HepG2 (cell line): ENCODE results near the gene IRS1. TPM values are rescaled to one million over a fixed set of nuclear protein-coding genes. Genes with fewer than 3 reads are reported as not detected.

Experiments
- ATF7-NPFF ChIP-seq: sonication (generic); formaldehyde crosslinking; IDR thresholded peaks from 2 replicates; pipeline ENCODE4 v1.8.1; 2023; ENCODE audit warnings: mild to moderate bottlenecking, low read depth, missing genetic modification reagents, moderate library complexity
- CREM ChIP-seq, 2 experiments: sonication (generic) in 1 of 2; formaldehyde crosslinking in 1 of 2; IDR thresholded peaks; 2 replicates each; pipeline versions ENCODE4 v1.4.0 to v1.6.1; 2016 to 2020; ENCODE audit warnings: antibody characterized with exemption in 1 of 2, mild to moderate bottlenecking in 1 of 2, missing genetic modification reagents in 1 of 2
- DNMT3B ChIP-seq: conservative IDR thresholded peaks from 2 replicates; pipeline ENCODE4 v1.6.1; 2016; ENCODE audit warnings: missing biosample characterization, control low read depth
- FOXJ3 ChIP-seq: sonication (generic); formaldehyde crosslinking; IDR thresholded peaks from 2 replicates; pipeline ENCODE4 v1.4.0; 2020; ENCODE audit warnings: missing genetic modification reagents, mild to moderate bottlenecking, borderline replicate concordance
- GABPB1 ChIP-seq: IDR thresholded peaks from 2 replicates; pipeline ENCODE4 v1.6.1; 2016; ENCODE audit warnings: mild to moderate bottlenecking, missing genetic modification reagents, moderate library complexity, missing compliant biosample characterization
- HNF4A ChIP-seq: sonication (generic); formaldehyde crosslinking; IDR thresholded peaks from 2 replicates; pipeline ENCODE4 v1.4.0; 2020; ENCODE audit warnings: missing genetic modification reagents
- HNRNPL ChIP-seq: fragments of 200-400 bp; formaldehyde crosslinking; IDR thresholded peaks from 2 replicates; pipeline ENCODE4 v1.6.1; 2017; ENCODE audit warnings: mild to moderate bottlenecking, low read depth, low read length
- KLF15 ChIP-seq: sonication (generic); formaldehyde crosslinking; IDR thresholded peaks from 2 replicates; pipeline ENCODE4 v1.8.1; 2023; ENCODE audit warnings: borderline replicate concordance, mild to moderate bottlenecking, inconsistent platforms, missing genetic modification reagents, mixed read lengths
- POGK ChIP-seq: sonication (generic); formaldehyde crosslinking; conservative IDR thresholded peaks from 2 replicates; pipeline ENCODE4 v1.8.0; 2022; ENCODE audit warnings: mild to moderate bottlenecking, moderate library complexity, missing genetic modification reagents
- RBFOX2 ChIP-seq: fragments of 200-400 bp; formaldehyde crosslinking; IDR thresholded peaks from 2 replicates; pipeline ENCODE4 v1.6.1; 2017; ENCODE audit warnings: low read depth, mild to moderate bottlenecking, low read length
- SMC3 ChIP-seq: IDR thresholded peaks from 2 replicates; pipeline ENCODE4 v1.6.1; 2011; ENCODE audit warnings: low read length, improper control_type of control experiment
- SRY ChIP-seq: sonication (generic); formaldehyde crosslinking; IDR thresholded peaks from 2 replicates; pipeline ENCODE4 v1.8.0; 2022; ENCODE audit warnings: mild to moderate bottlenecking, missing genetic modification reagents
- TOPORS ChIP-seq: sonication (generic); formaldehyde crosslinking; IDR thresholded peaks from 2 replicates; pipeline ENCODE4 v1.8.0; 2023; ENCODE audit warnings: mild to moderate bottlenecking, missing genetic modification reagents
- ZBTB1 ChIP-seq: sonication (generic); formaldehyde crosslinking; IDR thresholded peaks from 2 replicates; pipeline ENCODE4 v1.4.0; 2020; ENCODE audit warnings: missing genetic modification reagents, borderline replicate concordance
- ZFX ChIP-seq: sonication (generic); formaldehyde crosslinking; IDR thresholded peaks from 2 replicates; pipeline ENCODE4 v1.4.0; 2020; ENCODE audit warnings: mild to moderate bottlenecking, low read depth, missing genetic modification reagents, moderate library complexity
- ZNF10 ChIP-seq: sonication (generic); formaldehyde crosslinking; IDR thresholded peaks from 2 replicates; pipeline ENCODE4 v1.4.0; 2020; ENCODE audit warnings: mild to moderate bottlenecking, low read depth, missing genetic modification reagents, borderline replicate concordance
- ZNF329 ChIP-seq: sonication (generic); formaldehyde crosslinking; IDR thresholded peaks from 2 replicates; pipeline ENCODE4 v1.9.0; 2021; ENCODE audit warnings: low read depth, mild to moderate bottlenecking, missing genetic modification reagents
- ZNF557 ChIP-seq: sonication (generic); formaldehyde crosslinking; IDR thresholded peaks from 2 replicates; pipeline ENCODE4 v1.4.0; 2020; ENCODE audit warnings: missing genetic modification reagents
- ZNF766 ChIP-seq: sonication (generic); formaldehyde crosslinking; IDR thresholded peaks from 2 replicates; pipeline ENCODE4 v1.5.0; 2020; ENCODE audit warnings: missing genetic modification reagents, borderline replicate concordance
- ZNF83 ChIP-seq: sonication (generic); formaldehyde crosslinking; IDR thresholded peaks from 2 replicates; pipeline ENCODE4 v1.4.0; 2020; ENCODE audit warnings: missing genetic modification reagents, mild to moderate bottlenecking, borderline replicate concordance
- ZNF891 ChIP-seq: sonication (generic); formaldehyde crosslinking; IDR thresholded peaks from 2 replicates; pipeline ENCODE4 v1.5.0; 2020; ENCODE audit warnings: mild to moderate bottlenecking, missing genetic modification reagents
- ZSCAN25 ChIP-seq: sonication (generic); formaldehyde crosslinking; IDR thresholded peaks from 2 replicates; pipeline ENCODE4 v1.8.0; 2022; ENCODE audit warnings: mild to moderate bottlenecking, missing genetic modification reagents
- ZSCAN9 ChIP-seq: IDR thresholded peaks from 2 replicates; pipeline ENCODE4 v1.6.1; 2016; ENCODE audit warnings: borderline replicate concordance
- polyA plus RNA-seq, 8 experiments: library from polyadenylated mRNA; depleted of rRNA in 3 of 8; stranded (reverse) in 7 of 8; unstranded in 1 of 8; fragments of >200 nt; fragmentation: Illumina TruSeq in 4 of 8; extraction: Trizol in 4 of 8; gene quantifications; 2 replicates each; pipeline versions ENCODE4 v1.2.1 to v1.2.3, GENCODE V29; 2011 to 2016; ENCODE audit warnings: low read depth in 4 of 8, missing spikeins in 1 of 8, mixed read lengths in 1 of 8; ENCODE audit not compliant: insufficient read depth in 1 of 8
- total RNA-seq, 5 experiments: library from RNA; depleted of rRNA; stranded (reverse); fragments of >200 nt; fragmentation: Illumina TruSeq; extraction: Trizol; gene quantifications; 2 replicates each; pipeline ENCODE4 v1.2.3, GENCODE V29; 2016; ENCODE audit warnings: low read depth in 1 of 5
- TF ChIP-seq, protein P1 (sequence below): sonication (generic); formaldehyde crosslinking; IDR thresholded peaks from 2 replicates; pipeline ENCODE4 v1.4.0; 2020; ENCODE audit warnings: missing genetic modification reagents, mild to moderate bottlenecking, borderline replicate concordance
- TF ChIP-seq, protein P2 (sequence below): IDR thresholded peaks from 2 replicates; pipeline ENCODE4 v1.6.1; 2016

The IRS1 gene
- total and polyA plus RNA-seq, 2 of the 13 experiments (the other 11 are each of a cell fraction or from before 2014, with no cell fraction given): 8.7 to 9.0 TPM

- TF ChIP-seq DNMT3B (CRISPR knock-in tag) (no peak), ZSCAN9 (CRISPR knock-in tag) (no peak), ATF7-NPFF (CRISPR knock-in tag) (peak; percentile 55; the same call in 1 of the 2 replicates), ZNF10 (CRISPR knock-in tag) (no peak), ZSCAN25 (no peak), SRY (CRISPR knock-in tag) (0 out of 2 replicates have a peak, but pooled peaks have one; percentile 31), ZNF83 (CRISPR knock-in tag) (peak; percentile 28; the same call in 1 of the 2 replicates), ZNF557 (no peak), TOPORS (CRISPR knock-in tag) (0 out of 2 replicates have a peak, but pooled peaks have one; percentile 56), ZNF329 (0 out of 2 replicates have a peak, but pooled peaks have one; percentile 56), RBFOX2 (peak; percentile 60), ZNF891 (CRISPR knock-in tag) (no peak; the same call in 1 of the 2 replicates), POGK (CRISPR knock-in tag) (no peak), ZNF766 (no peak), CREM (IDR thresholded peaks at IDR 0.05) (no peak), CREM (CRISPR knock-in tag; IDR thresholded peaks at IDR 0.05) (no peak), HNRNPL (peak; percentile 96), KLF15 (CRISPR knock-in tag) (no peak), GABPB1 (peak; percentile 34; the same call in 1 of the 2 replicates), HNF4A (CRISPR knock-in tag) (0 out of 2 replicates have a peak, but pooled peaks have one; percentile 14), SMC3 (no peak), ZFX (CRISPR knock-in tag) (no peak), FOXJ3 (CRISPR knock-in tag) (no peak), ZBTB1 (CRISPR knock-in tag) (no peak)
- TF ChIP-seq, protein P1, sequence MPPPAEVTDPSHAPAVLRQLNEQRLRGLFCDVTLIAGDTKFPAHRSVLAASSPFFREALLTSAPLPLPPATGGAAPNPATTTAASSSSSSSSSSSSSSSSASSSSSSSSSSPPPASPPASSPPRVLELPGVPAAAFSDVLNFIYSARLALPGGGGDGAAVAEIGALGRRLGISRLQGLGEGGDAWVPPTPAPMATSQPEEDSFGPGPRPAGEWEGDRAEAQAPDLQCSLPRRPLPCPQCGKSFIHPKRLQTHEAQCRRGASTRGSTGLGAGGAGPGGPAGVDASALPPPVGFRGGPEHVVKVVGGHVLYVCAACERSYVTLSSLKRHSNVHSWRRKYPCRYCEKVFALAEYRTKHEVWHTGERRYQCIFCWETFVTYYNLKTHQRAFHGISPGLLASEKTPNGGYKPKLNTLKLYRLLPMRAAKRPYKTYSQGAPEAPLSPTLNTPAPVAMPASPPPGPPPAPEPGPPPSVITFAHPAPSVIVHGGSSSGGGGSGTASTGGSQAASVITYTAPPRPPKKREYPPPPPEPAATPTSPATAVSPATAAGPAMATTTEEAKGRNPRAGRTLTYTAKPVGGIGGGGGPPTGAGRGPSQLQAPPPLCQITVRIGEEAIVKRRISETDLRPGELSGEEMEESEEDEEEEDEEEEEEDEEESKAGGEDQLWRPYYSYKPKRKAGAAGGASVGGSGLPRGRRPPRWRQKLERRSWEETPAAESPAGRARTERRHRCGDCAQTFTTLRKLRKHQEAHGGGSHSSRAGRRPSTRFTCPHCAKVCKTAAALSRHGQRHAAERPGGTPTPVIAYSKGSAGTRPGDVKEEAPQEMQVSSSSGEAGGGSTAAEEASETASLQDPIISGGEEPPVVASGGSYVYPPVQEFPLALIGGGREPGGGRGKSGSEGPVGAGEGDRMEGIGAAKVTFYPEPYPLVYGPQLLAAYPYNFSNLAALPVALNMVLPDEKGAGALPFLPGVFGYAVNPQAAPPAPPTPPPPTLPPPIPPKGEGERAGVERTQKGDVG: peak; percentile 79; the same call in 1 of the 2 replicates
- TF ChIP-seq, protein P2, sequence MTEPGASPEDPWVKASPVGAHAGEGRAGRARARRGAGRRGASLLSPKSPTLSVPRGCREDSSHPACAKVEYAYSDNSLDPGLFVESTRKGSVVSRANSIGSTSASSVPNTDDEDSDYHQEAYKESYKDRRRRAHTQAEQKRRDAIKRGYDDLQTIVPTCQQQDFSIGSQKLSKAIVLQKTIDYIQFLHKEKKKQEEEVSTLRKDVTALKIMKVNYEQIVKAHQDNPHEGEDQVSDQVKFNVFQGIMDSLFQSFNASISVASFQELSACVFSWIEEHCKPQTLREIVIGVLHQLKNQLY (CRISPR knock-in tag): no peak
Measured at GRCh38 chr2:226795281-226796011, 4.2 kb downstream of the IRS1 start (continued).
